Activated gamma-delta T cell (primary cell): ENCODE data around the gene PRRG1.
"Not testable (repeated sequence)": the region's sequence is repeated elsewhere in the genome, so short reads cannot be mapped to it uniquely, and the experiment has no call there.

Experiments
- DNase-seq: peaks from one replicate; lab custom pipeline; 2025; lab: John Stamatoyannopoulos, UW

Gene PRRG1

DNA sequence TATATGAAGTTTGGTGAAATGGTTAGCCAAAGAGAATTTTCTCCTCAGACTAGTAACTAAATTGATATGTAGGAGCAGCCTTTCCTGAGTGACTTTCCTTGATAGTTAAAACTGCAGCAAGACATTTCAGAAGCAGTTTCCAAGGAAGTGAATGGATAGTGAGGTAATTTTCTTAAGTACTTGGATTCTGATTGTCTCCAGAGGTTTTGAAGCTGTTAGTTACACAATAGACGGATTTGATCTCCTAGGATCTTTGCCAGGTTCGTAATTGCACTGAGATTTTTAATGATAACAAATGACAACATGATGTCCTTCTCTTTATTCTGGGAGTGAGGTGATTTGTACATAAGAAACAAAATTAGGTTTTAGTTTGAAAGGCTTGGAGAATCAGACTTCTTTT, 29.2 kb downstream of the PRRG1 start:
- DNase-seq, result no peak

DNA sequence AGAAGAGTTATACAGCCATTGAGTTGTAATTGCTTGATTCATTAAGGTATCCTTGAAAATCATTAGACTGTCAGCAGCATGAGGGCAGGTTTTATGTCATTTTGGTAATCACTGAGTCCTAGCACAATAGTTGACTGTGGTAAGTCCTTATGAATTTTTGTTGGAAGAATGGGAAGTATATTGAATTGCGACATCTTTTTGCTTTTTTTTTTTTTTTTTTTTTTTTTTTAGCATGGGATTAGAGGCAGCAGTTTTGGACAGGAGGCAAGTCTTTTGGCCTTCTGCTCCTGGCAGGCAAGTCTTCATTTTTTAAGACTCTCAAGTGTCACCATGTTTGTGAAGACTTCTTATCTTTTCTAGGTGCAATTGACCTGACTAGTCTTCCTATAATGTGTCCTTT, 29.7 kb downstream of the PRRG1 start:
- no peak for DNase-seq

DNA sequence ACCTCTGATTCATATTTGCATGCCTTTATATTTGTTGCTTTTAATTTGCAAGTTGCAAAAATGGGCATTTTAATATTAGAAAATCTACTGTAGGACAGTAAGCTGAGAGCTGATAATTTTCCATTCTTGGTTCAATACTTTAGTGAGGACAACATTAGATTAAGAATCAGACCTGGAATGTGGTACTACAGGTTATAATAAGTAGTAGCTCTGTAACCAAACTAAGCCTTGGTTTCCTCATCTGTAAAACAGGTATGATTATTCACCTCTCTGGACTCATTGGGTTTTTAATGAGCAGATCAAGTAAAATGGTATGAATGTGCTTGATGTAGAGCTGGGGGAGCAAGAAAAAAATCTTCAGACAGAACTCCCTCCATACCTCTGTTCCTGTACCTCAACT, 31.1 kb downstream of the PRRG1 start:
- no peak for DNase-seq

DNA sequence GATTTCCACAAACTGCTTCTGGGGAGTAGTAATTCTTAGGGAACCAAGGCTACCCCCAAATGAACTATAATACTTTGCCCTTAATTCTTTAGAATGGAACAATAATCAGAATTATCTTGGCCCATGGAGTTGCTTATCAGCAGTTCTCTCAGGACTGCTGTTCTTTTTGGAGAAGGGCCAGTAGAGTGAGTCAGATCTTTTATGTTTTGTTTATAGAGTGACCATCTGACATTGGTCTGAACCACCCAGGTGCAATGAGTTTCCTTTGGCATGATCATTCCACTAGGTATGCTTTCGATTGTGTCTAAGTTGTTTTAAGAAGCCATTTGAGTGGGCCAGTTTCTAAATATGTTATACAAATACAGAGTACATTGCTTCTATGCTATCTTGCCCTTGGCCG, 31.8 kb downstream of the PRRG1 start:
- DNase-seq, result no peak

DNA sequence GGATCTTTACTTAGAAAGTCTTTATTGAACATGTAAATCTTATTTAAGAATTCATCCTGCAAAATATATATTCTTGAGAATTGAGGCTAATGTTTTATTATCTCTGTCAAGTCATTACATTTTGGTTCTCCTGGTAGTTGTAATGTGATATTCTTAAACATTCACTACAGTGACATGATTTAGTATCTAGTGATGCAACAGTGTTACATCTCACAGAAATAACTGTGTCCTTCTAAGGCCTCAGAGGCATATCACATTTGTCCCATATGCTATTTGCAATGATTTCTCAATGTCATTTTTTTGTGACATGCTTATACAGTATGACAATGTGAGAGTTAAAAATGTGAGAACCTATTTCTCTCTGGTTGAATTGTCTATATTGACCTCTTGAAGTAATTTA, 34.1 kb downstream of the PRRG1 start:
- DNase-seq, result no peak

DNA sequence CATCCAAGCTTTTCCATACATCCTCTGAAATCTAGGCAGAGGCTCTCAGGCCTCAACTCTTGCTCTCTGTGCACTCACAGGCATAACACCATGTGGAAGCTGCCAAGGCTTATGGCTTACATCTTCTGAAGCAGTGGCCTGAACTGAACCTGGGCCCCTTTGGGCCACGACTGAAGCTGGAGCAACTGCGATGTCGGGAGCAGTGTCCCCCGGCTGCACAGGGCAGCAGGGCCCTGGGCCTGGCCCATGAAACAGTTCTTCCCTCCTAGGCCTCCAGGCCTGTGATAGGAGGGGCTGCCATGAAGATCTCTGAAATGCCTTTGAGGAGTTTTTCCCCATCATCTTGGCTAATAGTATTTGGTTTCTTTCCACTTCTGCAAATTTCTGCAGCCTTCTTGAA, 39.2 kb downstream of the PRRG1 start:
- no peak for DNase-seq

DNA sequence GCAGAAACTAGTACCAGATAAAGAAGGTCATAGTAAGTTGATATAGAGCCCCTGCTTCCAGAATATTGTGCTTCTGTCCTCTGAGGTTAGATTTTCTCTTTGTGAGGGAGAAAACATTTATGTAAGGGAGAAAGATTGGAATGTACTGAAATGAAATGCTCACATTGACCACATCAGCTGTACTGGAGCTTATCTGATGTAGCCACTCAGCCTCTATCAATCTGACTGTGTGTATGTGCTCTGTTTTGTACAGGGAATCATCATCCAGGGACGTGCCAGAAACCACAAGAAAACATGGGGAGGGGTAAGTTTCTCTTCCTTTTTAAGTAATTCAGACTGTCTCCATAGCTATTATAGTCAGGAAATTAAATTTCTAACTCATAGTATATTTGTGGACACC, 56.8 kb downstream of the PRRG1 start:
- no peak for DNase-seq

DNA sequence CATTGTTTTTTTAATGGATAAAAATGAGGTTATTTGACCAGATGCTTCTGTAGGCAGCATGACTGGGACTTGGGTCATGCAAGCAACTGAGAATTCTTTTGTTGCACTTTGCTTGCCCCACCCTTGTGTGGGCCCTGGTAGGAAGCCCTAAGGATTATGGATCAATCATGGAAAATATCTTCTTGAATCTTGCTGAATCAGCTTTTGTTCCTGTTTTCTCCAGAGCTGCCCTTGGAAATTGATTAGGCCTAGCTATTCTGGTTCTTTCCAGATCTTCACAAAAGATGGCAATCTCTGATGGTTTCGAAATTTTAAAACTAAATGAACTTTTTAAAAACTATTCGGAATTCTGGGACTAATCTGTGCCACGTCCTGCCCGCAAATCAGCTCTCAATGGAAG, 58.6 kb downstream of the PRRG1 start:
- no peak for DNase-seq

DNA sequence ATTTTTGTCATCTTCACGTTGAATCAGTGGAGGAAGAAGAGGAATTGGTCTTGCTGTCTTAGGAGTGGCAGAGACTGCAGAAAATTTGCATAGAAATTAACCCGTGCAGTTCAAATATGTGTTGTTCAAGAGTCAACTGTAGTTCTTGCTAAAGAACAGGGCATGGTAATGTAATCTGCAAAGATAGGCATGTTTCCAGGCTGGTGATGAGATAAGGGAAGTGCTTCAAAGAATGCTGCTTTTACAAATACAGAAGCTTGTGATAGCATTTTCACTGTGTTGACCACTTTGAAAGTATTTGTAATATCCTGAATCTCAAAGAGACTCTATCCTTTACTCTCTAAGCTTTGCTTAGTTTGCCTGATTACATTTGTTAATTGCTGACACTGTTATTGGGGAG, 60.1 kb downstream of the PRRG1 start:
- DNase-seq, result no peak

DNA sequence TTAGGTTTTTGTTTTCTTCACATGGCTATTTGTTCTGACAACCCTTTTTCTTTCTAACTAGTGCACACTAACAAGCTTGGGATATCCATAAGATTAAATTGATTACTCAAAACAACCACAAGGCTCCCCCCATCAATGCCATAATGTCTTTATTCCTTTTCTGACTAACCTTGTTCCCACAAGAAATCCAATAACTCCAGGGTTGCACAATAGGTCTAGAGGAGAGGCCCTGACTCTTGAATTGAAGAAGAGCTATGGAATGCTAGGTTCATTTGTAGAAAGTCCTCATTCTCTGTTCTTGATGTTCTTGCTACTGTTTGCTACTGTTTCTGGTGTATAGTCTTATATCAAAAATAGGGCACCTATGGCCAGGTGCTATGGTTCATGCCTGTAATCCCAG, 71.0 kb downstream of the PRRG1 start:
- no peak for DNase-seq

DNA sequence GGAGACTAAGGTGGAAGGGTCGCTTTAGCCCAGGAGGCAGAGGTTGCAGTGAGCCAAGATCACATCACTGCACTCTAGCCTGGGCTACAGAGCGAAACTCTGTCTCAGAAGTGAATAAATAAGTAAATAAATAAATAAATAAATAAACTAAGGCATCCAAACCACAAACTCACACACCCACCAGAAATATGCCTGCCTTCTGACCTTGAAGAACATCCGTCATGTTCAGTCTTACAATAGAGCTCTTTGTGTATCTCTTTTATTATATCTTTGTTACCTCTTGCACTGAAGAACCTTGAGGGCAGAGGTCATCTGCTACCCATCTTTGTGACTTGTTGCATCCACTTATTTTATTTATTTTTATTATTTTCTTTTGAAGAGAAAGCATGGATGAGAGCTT, 71.6 kb downstream of the PRRG1 start:
- DNase-seq, result no peak

DNA sequence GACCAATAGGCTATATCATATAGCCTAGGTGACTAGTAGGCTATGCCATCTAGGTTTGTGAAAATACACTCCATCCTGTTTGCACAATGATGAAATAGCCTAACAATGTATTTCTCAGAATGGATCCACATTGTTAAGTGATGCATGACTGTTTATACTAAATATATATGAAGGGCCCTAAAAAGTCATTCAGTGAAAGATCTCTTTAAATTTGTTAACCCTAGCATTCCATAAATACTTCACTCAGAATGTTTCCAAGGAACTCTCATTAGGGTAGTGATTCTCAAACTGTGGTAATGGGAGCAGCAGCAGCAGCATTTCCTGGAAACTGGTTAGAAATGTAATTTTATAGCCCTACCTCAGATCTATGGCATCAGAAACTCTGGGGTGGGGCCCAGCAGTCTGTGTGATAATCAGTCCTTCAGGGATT, 74.9 kb downstream of the PRRG1 start:
- DNase-seq, result no peak

DNA sequence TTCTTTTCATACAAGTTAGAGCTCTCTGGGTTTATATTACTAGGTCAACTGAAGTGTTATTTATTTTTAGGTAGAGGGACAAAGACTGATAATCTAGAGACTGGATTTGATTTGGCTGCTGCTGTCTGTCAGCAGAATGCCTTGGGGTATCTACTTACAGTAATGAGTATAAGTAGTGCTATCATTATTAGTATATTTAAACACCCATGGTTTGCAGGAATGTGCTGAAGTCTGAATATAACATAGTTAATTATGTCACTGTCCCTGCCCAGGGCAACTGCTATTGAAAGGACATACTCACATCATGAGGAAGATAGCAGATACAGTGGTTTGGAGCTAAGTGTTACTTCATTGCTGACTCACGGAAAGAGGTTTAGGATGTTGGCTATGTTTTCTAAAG, 76.2 kb downstream of the PRRG1 start:
- DNase-seq, result no peak

DNA sequence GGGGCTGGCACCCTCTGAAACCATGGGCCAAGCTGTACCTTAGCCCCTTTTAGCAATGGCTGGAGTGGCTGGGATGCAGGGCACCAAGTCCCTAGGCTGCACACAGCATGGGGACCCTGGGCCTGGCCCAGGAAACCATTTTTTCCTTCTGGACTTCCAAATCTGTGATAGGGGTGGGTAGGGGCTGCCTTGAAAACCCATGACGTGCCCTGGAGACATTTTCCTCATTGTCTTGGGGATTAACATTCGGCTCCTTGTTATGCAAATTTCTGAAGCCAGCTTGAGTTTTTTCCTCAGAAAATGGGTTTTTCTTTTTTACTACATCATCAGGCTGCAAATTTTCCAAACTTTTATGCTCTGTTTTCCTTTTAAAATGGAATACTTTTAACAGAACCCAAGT, 79.8 kb downstream of the PRRG1 start:
- DNase-seq, result not testable (repeated sequence)

DNA sequence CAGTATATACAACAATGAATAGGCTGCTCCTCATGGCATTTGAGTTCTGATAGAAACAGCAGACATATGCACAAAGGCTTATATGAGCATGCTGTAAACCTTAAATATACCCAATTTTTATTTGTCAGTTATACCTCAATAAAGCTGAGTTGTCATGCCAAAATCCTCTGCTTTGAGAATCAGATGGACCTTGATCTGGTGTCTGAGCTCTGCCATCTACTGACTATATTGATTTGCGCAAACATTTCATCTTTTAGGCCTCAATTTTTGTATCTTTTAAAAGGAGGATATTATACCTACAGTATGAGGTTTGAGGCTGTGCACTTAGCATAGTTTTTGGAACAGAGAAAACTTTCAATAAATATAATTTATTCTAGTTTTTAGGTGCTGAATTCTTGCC, 85.2 kb downstream of the PRRG1 start:
- DNase-seq, result no peak

DNA sequence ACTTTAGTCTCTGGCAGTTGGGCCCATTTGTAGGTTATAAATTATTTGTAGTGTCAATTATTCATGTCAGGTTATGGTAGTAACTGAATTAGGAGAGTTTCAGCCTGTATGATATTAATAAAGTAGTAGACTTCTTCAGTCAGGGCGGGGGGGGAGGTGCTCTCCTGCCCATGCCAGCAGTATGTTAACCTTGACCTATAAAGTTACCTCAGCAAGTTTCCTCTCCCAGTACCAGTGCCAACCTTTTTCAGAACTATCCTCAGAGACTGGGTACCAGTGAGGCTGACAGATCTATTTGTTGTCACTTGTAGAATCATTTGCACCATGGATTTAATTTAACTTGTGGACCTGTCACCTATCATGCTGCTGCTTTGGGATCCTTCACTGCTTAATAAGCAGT, 88.0 kb downstream of the PRRG1 start:
- DNase-seq, result no peak

DNA sequence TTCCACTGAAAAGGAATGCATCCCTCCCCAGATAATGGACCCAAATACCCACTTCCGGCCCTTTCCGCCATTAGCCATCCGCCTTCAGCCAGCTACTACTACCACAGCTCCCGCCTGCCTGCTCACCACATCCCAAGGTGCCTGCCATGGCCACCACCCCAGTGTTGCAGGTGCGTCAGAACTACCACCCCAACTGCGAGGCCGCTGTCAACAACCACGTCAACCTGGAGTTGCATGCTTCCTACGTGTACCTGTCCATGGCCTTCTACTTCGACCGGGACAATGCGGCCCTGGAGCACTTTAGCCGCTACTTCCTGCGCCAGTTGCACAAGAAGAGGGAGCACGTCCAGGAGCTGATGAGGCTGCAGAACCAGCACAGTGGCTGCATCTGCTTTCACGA, 92.2 kb downstream of the PRRG1 start:
- DNase-seq, result no peak

DNA sequence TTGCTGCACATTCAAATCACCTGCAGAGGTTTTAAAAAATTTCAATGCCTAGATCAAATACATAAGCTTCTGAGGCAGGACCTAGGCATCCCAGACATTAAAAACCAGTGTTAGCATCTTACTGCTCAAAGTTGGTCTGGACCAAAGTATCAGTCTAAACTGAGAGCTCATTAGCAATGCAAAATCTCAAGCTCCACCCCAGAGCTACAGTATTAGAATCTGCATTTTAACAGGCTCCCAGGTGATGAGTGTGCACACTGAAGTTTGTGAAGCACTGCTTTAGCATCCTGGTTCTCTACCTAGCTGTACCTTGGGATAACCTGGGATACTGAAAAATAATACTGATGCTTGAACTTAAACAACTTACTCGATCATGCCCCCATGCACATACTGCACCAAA, 96.0 kb downstream of the PRRG1 start:
- no peak for DNase-seq

DNA sequence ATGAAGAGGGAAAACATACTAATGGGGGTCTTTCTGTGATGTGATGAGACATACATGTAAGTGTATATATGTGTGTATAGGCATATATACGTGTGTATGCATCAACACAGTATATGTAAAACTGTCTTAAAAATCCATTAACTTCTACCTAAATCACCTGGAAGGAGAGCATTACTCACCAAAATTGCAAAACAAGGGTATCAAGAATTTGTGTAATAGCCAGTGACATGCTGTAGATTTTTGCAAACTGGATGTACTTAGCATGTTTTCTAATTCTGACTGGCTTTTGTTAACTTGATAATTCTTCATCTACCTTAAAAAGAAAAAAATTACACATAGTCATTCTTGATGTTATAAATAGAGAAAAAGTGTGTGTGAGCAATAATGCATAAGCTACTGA, 104.7 kb downstream of the PRRG1 start:
- no peak for DNase-seq

DNA sequence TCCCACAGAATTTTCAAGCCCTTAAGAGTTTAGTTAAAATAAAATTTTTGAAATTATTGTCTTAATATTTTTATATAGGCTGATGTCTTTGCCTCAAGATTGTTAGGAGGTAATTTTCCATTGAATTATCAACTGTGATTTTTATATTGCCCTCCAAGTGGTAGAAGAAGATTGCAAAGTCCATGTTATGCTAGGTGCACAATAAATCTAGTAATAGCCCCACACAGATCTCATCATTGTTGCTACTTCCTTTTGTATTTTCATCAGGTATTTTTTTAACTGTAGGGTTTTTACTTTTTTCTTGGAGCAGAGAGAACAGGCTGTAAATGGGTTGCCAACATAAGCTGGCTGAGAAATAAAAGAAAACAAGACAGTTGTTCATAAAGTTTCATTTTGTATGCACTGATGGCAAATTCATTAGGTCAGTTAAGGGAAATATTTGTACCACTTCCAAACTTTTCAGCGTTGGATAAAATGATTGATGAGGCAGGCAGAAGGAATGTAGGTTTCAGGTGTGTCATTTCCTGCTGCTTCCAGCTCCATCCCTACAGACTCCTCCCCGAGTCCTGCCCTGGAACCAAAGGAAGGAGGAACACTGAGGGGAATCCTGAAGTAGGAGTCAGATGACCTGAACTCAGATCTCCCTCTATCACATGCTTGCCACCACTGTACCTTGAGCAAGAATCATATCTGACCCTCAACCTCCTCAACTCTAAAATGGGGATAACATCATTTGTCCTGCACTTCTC, 105.5 kb downstream of the PRRG1 start:
- no peak for DNase-seq

DNA sequence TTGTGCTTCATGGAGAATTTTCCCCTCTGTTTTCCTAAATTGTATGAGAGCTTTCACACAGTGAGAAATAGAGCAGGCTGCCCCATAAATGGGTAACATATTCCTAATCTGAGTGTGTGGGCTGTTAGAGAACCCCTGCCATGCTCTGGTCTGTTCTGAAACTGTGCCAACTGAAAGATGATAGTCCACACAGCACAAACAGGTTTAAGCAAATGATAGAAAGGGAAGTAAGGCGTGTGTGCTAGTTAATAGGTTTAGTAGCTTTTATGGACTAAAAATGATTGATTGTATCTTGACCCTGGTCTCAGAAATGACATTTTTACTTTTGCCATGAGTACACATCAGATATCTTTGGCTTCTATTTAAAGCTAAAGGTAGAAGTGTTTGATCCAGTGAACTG, 106.2 kb downstream of the PRRG1 start:
- DNase-seq, result no peak

DNA sequence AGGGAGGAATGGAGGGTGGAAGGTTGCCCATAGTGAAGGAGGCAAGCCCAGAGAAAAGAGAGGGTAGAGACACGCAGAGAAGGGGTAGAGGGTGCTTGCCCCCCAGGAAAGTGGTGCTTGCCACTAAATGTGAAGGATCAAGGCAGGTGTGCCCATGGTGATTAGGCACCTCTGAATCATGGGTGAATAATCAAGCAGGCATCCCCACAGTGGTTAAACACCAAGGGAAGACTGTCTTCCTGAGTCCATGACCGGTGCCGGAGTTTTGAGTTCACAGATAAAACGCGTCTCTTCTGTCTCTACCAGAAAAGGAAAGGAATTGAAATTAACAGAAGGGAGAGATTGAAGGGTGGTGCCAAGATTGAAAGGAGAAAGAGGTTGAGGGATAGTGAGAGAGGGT, 111.1 kb downstream of the PRRG1 start:
- not testable (repeated sequence) for DNase-seq

DNA sequence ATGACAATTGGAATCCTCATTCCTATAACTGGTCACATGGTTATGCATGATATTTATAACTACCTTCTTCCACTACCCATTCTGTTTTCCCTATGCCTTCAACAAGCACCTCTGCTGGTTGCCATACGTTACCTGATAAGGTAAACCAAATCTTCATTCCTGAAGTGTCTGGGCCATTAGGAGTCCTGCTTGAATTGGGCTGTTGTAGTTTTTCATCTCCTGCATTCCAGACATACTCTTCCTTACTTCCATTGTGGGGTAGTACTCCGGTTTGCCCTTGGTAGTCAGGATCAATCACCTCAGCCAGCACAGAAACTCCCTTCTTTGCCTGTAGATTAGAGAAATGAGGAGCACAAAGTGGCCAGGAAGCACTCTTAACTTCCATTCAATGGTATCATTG, 113.2 kb downstream of the PRRG1 start:
- DNase-seq, result no peak

DNA sequence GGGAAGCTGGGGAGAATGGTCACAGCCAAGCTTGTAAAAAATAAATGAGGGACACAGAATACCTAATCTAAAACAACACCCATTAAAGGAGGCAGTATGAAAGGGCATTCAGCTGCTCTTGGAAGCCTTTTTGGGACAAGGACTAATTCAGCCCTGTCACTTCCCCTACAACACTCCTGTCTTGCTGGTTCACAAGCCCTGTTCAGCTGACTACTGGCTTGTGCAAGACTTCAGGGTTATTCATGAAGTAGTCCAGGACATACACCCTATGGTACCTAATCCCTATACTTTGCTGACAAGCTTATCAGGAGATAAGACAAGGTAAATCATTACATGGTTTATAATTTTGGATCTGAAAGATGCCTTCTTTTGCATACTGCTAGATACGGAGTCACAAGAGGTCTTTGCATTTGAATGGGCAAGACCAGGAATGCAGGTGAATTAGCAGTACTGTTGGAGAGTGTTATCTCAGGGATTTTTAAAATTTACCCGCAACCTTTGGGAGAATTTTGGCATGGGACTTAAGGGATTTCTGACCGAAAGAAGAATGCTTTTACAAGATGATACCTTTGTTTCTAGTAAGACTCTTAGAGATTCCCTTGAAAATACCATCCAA, 119.1 kb downstream of the PRRG1 start:
- no peak for DNase-seq
